Stimulated activated naive CD8-positive, alpha-beta T cell treated with anti-CD3 and anti-CD28 coated beads, Interleukin-15, amount 100 ng/mL, for 72 hours (primary cell): ENCODE measurements around the gene SP6.

Source experiments
- ATAC-seq: fragments of 150-1000 bp; cut with Tn5 transposase; 2 replicates; pipeline ENCODE4 v1.10.0; 2021; ENCODE audit warnings: mild to moderate bottlenecking, moderate library complexity
- DNase-seq, 2 donors: peaks; one replicate each; pipeline ENCODE4 v3.0.0; 2021 to 2022
- H3K27ac Mint-ChIP-seq, 2 donors: one replicate each; pipeline ENCODE4 v1.8.0; 2022; ENCODE audit warnings: mild to moderate bottlenecking in 2 of 2, mixed read lengths in 2 of 2, moderate library complexity in 2 of 2
- H3K27me3 Mint-ChIP-seq: one replicate; pipeline ENCODE4 v1.8.0; 2022; ENCODE audit warnings: mixed read lengths
- H3K4me1 Mint-ChIP-seq: one replicate; pipeline ENCODE4 v1.8.0; 2022; ENCODE audit warnings: mild to moderate bottlenecking, mixed read lengths
- H3K4me3 Mint-ChIP-seq, 2 donors: one replicate each; pipeline ENCODE4 v1.8.0; 2022; ENCODE audit warnings: mild to moderate bottlenecking in 2 of 2, mixed read lengths in 2 of 2, moderate library complexity in 1 of 2
- H3K9me3 Mint-ChIP-seq, 2 donors: one replicate each; pipeline ENCODE4 v1.8.0; 2022; ENCODE audit warnings: mixed read lengths in 2 of 2

The SP6 gene

DNA sequence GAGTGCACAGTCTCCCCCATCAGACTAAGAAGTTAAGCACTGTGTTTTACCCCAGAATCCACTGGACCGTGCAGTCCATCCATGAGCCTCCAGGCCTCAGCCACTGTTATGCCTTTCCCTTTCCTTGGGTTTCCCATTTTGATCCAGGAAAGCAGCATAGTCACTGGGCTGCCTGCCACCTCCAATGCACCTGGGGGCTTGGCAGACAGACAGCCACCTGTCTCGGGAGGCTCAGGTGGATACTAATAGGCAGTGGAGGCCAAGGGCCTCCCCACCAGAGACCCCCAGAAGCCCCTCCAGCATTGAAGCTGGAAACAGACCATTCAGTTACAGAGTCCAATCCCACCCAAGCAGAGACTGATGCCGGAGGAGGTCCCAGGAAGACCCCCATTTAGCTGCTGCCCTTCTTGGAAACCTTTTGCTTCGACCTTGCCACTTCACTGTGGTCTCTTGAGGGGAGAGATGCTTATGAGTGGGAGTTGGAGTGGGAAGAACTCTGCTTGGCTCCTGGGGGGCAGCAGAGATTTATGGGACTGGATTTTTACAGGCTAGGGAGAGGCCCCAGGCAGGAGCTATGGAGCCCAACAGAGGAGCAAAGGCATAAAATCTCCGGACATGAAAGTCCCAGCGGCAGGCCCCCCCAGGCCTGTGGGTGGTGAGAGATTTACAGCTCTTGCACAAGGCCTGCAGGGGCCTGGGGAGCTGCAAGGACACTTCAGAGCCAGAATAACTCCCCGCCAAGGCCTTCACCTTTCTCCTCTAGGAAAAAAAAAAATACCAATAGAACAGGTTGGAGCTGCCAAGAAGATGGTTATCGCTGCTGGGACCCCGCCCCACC is 32.8 kb upstream of the SP6 start:
- no peak for DNase-seq
- Mint-ChIP-seq H3K27ac (peak overlapping the region in 1 of 2 donors; percentile 37), H3K4me3 (no peak overlapping the region), H3K4me1 (peaks cover 36% of the 10 kb centered on the region), H3K27me3 (no peaks in the 10 kb centered on the region), H3K9me3 (no peaks in the 10 kb centered on the region)
- no peak for ATAC-seq

DNA sequence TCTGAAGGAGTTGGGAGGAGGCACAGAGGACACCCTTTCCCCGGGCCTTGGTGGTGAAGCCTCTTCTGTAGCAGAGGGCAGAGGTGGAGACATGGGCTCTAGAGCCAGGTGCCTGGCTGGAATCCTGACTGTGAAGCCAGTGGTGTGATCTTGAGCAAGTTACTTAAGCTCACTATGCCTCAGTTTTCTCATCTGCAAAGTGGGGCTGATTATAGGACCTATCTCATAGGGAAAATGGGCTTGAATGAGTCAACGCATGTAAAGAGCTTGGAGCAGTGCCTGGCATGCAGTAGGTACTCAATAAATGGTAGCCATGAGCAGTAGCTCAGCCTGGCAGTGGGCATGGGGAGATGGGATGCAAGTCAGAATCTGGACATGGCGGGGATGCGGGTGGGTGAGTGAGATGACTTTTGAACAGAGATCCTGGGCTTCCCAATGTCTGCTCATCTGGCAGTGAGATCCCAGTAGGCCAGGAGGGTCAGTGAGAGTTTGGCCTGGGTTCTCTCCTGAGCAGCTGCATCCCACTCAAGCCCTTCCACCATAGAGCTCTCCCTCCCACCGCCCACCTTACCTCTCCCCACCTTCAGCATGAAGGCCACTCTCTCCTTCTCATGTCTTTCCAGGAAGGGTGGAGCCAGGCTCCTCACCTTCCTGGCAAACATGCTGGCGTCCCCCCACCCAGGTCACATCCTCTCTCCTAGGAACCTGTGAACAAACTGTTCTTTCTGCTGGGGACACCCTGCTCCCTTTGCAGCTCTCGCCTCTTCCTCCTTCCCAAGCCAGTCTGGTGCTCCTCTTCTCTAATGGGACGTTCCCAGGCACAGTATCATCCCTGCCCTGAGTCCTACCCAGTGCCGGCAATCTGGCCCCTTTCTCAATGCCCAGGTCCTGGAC is 32.0 kb upstream of the SP6 start:
- Mint-ChIP-seq H3K4me1 (peaks cover 37% of the 10 kb centered on the region), H3K4me3 (no peak overlapping the region), H3K9me3 (no peaks in the 10 kb centered on the region), H3K27me3 (no peaks in the 10 kb centered on the region), H3K27ac (peak overlapping the region in 1 of 2 donors; percentile 14)
- DNase-seq (no peak), ATAC-seq (no peak)

- Mint-ChIP-seq H3K27me3 (no peaks in the 10 kb centered on the region), H3K4me1 (peaks cover 37% of the 10 kb centered on the region), H3K9me3 (no peaks in the 10 kb centered on the region), H3K4me3 (no peak overlapping the region), H3K27ac (no peak overlapping the region)
- no peak for ATAC-seq
- DNase-seq: no peak
Observed at GRCh38 chr17:47882247-47882646, 31.3 kb upstream of the SP6 start.

DNA sequence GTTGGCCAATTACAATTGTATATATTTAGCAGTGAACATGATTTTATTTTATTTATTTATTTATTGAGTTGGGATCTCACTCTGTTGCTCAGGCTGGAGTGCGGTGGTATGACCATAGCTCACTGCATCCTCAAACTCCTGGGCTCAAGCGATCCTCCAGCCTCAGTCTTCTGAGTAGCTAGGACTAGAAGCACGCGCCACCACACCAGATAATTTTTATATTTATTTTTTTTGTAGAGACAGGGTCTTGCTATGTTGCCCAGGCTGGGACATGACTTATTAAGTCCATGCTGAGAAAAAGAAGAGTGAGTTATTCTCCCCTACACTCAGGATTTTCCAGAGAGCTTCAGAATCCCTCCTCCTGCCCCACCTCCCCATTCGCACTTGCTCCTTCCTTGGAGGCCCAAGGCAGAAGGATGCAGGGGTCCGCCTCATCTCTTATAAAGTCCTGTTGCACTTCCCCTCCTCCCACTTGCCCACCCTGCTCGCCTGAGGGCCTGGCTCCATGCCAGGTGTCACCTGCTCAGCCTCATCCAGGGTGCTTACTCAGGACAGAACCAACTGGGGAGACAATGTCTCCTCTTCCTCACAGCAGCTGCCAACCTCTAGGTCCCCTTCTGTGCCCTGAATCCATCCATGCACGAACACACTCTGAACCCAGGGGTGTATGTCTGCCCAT is 29.0 kb upstream of the SP6 start:
- ATAC-seq: no peak
- Mint-ChIP-seq H3K27me3 (peaks cover 9% of the 10 kb centered on the region), H3K9me3 (no peaks in the 10 kb centered on the region), H3K4me1 (peaks cover 26% of the 10 kb centered on the region), H3K27ac (no peak overlapping the region), H3K4me3 (no peak overlapping the region)
- DNase-seq: no peak

- H3K4me3 Mint-ChIP-seq: no peak overlapping the region
- H3K27me3 Mint-ChIP-seq: peaks cover 17% of the 10 kb centered on the region
- H3K9me3 Mint-ChIP-seq: no peaks in the 10 kb centered on the region
- peaks cover 18% of the 10 kb centered on the region for H3K4me1 Mint-ChIP-seq
- H3K27ac Mint-ChIP-seq: no peak overlapping the region
- DNase-seq (no peak), ATAC-seq (peak; percentile 69)
Observed at GRCh38 chr17:47879028-47879585, 28.1 kb upstream of the SP6 start.

GRCh38 chr17:47878203-47879027 is 27.5 kb upstream of the SP6 start:
- peaks cover 11% of the 10 kb centered on the region for H3K4me1 Mint-ChIP-seq
- no peak for ATAC-seq
- H3K4me3 Mint-ChIP-seq: no peak overlapping the region
- no peak overlapping the region for H3K27ac Mint-ChIP-seq
- no peak for DNase-seq
- no peaks in the 10 kb centered on the region for H3K9me3 Mint-ChIP-seq
- H3K27me3 Mint-ChIP-seq: peaks cover 21% of the 10 kb centered on the region

GRCh38 chr17:47877368-47878034 is 26.5 kb upstream of the SP6 start:
- ATAC-seq (no peak), DNase-seq (no peak)
- Mint-ChIP-seq H3K4me3 (no peak overlapping the region), H3K27ac (no peak overlapping the region), H3K4me1 (peaks cover 7% of the 10 kb centered on the region), H3K9me3 (no peaks in the 10 kb centered on the region), H3K27me3 (peaks cover 31% of the 10 kb centered on the region)

DNA sequence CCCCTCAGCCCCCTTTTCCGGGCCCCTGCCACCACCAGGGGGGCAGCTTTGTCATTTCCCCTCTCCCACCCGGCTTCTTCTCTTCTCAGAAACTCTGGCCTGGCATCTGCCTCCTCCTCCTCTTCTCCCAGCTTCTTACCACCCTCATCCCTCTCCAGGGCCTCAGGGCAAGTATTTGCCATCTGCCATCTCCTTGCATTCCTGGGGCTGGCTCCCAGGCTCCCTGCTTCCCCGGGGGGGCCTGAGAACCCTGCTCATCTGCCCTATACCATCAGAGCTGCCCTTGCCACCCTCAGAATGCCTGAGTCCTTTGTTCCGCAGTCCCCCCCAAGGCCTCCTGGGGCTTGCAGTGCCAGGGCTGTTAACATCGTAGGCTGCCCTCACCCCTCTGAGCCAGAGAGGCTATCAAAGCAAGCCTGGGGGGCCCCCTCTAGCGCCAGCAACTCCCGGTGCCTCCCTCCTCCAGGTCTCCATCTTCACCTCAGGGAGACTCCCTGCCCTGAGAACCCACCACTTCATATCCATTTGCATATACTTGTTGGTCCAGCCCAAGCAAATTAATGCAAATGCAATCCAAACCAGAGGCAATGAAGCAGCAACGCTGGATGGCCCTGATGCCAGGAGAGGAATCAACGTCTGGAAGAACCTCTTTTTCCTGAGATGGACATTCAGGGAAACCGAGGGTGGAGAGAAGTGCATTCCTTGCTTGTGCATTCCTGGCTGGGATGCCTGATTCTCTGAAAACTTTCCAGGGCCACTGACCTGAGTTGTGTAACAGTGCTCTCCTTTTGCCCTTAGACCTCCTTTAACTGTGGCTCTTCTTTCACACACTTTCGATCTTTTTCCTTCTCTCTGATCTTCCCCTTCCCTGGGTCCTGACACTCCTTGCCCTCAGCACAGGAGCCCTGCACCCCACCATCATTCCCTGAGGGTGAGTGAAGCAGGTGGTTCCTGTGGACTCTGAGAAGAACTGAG is 24.3 kb upstream of the SP6 start:
- Mint-ChIP-seq H3K4me1 (peaks cover 7% of the 10 kb centered on the region), H3K4me3 (no peak overlapping the region), H3K27ac (no peak overlapping the region), H3K27me3 (peaks cover 53% of the 10 kb centered on the region), H3K9me3 (no peaks in the 10 kb centered on the region)
- no peak for DNase-seq
- ATAC-seq: no peak

DNA sequence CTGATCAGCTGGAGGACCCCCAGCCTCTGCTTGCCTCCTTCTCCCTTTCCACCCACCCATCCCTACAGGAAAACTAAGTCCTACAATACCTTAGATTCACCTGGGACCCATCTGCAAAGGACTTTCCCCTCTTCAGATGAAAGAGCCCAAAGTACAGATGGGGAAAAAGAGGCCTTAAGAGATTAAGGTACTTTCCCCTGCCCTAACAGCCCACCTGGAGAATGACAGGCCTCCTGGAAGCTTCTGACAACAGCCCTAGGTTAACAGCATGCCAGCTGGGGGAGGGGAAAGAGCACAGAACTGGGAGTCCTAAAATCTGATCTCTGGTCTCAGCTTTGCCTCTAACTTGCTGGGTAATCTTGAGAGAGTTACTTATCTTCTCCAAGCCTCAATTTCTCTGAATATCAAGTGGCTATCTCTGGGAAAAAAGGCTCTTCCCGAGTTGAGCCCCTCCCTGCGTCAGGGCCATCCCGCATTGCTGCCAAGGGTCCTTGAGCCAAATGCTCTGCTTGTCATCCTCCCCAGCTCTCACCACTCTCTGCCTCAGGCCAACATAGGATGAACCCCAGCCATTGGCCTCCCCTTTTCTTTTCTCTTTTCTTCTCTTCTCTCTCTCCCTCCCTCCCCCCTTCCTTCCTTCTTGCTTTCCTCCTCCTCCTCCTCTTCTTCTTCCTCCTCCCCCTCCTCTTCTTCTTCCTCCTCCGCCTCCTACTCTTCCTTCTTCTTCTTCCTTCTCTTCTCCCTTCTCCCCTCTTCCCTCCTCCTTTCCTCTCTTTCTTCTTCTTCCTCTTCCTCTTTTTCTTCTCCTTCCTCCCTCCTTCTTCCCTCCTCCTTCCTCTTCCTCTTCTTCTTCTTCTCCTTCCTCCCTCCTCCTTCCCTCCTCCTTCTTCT is 22.5 kb upstream of the SP6 start:
- DNase-seq (no peak), ATAC-seq (no peak)
- Mint-ChIP-seq H3K4me3 (no peak overlapping the region), H3K27ac (no peak overlapping the region), H3K4me1 (no peaks in the 10 kb centered on the region), H3K9me3 (no peaks in the 10 kb centered on the region), H3K27me3 (peaks cover 63% of the 10 kb centered on the region)

DNA sequence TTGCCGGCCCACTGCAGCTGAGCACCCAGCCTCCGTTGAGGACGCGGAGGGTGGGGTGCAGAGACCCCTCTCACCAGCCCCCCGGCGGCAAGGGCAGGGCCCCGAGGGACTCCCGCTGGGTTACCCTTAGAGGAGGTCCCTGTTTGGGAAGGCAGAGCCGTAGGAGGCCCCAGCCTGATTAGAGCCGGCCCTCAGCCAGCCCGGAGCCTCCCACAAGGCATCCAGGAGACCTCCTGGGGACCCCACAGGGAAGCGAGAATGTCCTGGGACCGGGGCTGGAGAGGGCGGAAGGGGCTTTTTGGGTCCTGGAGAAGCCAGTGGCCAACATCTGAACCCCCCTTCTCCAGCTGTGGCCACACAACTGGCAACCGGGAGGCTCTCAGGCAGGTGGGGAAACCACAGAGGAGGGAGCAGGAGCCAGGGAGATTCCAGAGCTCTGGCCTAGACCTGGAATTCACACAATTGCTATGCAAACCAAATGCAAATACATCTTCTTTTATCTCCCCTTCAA is 21.7 kb upstream of the SP6 start:
- H3K4me1 Mint-ChIP-seq: no peaks in the 10 kb centered on the region
- no peak overlapping the region for H3K27ac Mint-ChIP-seq
- no peaks in the 10 kb centered on the region for H3K9me3 Mint-ChIP-seq
- DNase-seq (no peak), ATAC-seq (peak; percentile 23)
- no peak overlapping the region for H3K4me3 Mint-ChIP-seq
- H3K27me3 Mint-ChIP-seq: peaks cover 65% of the 10 kb centered on the region

DNA sequence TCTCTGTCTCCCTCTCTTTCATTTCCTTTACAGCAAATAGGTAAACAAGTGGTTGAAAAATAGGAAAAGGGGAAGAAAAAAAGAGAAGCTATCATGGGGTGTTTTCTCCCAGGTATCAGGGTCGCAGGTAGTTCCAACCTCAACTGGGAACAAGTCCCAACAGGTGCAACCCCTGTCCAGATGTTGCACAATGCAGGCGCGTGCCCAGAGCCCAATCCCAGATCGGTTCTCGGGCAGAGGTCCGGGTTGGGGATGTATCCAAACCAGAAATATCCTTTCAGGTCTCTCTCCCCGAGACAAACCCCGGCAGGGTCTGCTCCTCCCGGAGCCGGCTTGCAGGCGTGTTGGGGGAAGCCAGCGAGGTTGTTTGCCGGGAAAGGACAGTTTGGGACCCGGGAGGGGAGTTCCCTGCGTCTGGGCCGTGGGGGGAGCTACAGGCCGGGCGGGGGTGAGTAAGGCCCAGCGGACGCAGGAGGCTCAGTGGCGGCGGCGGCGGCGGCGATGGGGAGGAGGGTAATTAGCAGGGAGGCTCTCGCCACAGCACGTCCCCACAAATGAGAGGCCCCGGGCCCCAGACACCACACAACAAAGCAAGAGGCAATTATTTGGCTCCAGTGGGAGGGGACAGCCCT is 21.2 kb upstream of the SP6 start:
- Mint-ChIP-seq H3K4me1 (no peaks in the 10 kb centered on the region), H3K27ac (peak overlapping the region in 1 of 2 donors; percentile 83), H3K27me3 (peaks cover 65% of the 10 kb centered on the region), H3K4me3 (peak overlapping the region in 1 of 2 donors; percentile 6), H3K9me3 (no peaks in the 10 kb centered on the region)
- DNase-seq (no peak), ATAC-seq (peak; percentile 26)

DNA sequence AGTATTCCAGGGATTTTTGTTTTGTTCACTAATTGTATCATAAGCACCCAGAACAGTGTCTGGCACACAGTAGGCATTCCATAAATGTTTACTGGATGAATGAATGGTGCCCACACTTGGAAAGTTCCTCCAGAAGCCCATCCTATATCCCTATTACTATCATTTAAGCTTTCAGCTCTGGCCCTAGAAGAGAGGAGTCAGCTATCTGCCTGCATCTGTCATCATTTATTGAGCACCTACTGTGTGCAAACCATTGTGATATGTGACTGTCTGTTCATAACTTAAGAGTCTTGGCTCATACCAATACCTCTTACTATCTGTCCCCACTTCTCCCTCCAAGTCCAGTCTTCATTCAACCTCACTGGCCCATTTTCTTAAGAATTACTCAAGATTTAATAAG is 20.1 kb upstream of the SP6 start:
- Mint-ChIP-seq H3K27me3 (peaks cover 65% of the 10 kb centered on the region), H3K27ac (no peak overlapping the region), H3K4me1 (no peaks in the 10 kb centered on the region), H3K9me3 (no peaks in the 10 kb centered on the region), H3K4me3 (no peak overlapping the region)
- no peak for DNase-seq
- ATAC-seq: no peak
